UCSD-AML1 (cell line): ENCODE results near the gene ABCA5.

Source experiments
- DNase-seq: peaks from one replicate; lab custom pipeline; 2025; ENCODE audit not compliant: unreplicated experiment; lab: John Stamatoyannopoulos, UW

ABCA5 gene, protein sequence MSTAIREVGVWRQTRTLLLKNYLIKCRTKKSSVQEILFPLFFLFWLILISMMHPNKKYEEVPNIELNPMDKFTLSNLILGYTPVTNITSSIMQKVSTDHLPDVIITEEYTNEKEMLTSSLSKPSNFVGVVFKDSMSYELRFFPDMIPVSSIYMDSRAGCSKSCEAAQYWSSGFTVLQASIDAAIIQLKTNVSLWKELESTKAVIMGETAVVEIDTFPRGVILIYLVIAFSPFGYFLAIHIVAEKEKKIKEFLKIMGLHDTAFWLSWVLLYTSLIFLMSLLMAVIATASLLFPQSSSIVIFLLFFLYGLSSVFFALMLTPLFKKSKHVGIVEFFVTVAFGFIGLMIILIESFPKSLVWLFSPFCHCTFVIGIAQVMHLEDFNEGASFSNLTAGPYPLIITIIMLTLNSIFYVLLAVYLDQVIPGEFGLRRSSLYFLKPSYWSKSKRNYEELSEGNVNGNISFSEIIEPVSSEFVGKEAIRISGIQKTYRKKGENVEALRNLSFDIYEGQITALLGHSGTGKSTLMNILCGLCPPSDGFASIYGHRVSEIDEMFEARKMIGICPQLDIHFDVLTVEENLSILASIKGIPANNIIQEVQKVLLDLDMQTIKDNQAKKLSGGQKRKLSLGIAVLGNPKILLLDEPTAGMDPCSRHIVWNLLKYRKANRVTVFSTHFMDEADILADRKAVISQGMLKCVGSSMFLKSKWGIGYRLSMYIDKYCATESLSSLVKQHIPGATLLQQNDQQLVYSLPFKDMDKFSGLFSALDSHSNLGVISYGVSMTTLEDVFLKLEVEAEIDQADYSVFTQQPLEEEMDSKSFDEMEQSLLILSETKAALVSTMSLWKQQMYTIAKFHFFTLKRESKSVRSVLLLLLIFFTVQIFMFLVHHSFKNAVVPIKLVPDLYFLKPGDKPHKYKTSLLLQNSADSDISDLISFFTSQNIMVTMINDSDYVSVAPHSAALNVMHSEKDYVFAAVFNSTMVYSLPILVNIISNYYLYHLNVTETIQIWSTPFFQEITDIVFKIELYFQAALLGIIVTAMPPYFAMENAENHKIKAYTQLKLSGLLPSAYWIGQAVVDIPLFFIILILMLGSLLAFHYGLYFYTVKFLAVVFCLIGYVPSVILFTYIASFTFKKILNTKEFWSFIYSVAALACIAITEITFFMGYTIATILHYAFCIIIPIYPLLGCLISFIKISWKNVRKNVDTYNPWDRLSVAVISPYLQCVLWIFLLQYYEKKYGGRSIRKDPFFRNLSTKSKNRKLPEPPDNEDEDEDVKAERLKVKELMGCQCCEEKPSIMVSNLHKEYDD (N-terminal part only)

DNA sequence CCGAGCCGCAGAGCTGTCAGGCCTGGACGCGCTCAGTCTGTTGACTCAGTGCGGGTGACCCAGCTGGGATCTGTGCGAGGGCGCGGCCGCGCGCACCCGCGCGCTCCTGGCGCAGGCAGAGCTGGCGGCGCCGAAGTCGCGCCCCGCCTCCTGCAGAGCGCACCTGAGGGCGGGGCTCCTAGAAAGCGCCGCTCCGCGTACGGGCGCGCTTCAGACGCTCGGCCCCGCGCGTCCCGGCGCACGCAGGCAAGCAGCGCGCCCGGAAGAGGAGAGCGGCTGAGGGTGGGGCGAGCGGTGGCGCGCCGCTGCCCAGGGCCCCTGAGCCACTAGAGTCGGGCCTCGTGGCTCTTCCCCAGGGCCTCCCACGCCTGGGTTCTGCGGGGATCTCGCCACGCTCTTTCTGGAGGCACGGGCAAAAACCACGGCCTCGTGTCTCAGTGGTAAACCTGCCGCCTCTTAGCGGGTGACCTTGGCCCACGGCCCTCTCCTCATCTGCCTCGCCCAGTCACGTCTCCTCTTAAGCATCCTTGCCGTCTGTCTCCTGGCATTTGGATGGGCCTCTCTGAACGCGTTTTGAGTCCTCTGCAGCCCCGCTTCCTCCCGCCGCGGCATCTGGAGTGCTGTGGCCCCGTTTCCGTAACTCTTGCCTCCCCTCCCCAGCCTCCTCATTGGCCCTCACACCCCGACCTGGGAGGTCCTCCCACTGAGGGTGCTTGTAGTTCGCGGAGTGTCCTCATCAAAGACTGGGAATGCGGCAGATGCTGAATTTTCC lies at the start of gene ABCA5:
ABCA5 (minus strand) TSS at position 74 of the 772 bp plus-strand sequence. CDS start 12,718 bp downstream, outside the sequence.
- DNase-seq = peak; percentile 55

DNA sequence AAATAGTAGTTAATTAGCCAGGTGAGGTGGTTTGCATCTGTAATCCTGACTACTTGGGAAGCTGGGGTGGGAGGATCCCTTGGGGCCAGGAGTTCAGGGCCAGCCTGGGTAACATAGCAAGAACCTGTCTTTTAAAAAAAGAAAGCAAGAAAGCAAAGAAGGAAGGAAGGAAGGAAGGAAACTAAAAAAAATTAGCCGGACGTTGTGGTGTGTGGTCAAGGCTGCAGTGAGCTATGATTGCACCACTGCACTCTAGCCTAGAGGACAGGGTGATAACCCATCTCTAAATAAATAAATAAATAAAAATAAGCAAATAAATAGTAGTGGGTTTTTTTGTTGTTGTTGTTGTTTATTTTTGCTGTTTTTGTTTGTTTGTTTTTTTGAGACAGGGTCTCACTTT lies 48.3 kb upstream of the ABCA5 start:
- DNase-seq = peak; percentile 8

DNA sequence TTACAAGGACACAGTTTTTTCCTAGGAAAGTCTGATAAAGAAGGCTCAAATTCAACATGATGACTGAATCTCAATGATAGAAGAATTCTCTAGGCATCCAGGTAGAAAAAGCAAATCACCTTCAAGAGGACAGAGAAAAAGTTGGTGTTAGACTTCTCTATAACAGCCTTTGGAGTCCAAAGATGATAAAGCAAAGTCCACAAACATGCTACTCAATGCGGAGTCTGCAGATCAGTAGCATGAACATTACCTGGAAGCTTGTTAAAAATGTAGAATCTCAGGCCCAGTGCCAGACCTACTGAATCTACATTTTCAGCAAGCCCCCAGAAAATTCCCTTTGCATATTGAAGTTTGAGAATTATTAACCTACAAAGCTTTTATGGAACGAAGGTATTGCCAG lies 46.1 kb upstream of the ABCA5 start:
- DNase-seq = no peak

DNA sequence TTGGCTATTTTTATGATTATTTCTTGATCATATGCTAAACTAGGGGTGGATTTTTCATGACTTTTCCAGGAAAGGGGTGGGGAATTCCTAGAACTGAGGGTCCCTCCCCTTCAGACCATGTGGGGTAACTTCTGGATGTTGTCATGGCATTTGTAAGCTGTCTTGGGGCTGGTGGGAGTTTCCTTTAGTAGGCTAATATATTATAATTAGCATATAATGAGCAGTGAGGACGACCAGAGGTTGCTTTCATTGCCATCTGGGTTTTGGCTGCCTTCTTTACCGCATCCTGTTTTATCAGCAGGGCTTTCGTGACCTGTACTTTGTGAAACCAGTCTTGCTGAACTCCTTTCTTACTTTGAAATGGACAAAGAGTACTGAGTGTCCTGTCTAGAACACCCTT lies 40.4 kb upstream of the ABCA5 start:
- no peak for DNase-seq

DNA sequence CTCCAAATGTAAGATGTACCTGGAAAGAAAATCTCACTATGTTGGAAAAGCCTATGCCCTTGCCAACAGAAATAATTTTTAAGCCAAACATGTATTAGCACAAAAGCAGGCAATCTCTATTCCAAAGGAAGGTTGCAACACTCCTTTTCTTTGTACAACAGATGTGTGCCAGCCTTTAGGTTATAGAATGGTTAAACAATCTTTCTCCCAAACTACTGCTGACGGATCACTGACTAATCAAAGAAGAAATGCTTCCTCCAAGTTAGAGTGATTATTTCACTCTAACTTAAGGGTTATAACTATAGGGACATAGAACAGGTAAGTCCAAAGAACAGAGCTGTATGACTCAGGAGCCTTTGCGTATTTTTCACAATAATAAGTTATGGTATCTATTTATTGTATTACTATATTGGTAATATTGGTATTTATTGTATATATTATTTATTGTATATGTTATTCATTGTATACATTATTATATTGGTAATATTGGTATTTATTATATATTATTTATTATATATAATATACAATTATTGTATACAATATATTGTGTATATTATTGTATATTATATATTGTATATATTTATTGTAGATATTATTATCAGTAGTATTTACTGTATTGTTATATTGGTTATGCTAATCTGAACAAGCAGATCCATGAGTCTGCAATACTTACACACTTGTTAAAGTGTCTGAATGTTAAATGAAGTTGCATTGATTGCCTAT lies 36.7 kb upstream of the ABCA5 start:
- DNase-seq = no peak

DNA sequence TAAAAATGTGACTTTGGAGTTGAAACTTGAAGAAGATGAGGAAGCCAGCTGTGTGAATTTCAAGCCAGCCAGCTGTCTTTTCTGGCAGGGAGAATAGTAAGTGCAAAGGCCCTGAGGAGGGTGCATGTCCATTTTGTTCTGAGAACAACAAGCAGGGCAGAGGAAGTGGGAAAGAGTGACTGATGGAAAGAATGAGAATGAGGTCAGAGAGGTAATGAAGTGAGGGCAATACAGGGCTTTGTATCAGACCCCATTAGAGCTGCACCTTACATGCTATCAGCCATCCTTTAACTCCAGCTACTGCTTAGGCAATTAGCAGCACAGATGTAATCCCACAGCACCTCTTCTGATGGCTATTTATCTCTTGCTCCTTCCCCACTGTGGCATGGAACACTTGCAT lies 34.2 kb upstream of the ABCA5 start:
- DNase-seq = no peak

DNA sequence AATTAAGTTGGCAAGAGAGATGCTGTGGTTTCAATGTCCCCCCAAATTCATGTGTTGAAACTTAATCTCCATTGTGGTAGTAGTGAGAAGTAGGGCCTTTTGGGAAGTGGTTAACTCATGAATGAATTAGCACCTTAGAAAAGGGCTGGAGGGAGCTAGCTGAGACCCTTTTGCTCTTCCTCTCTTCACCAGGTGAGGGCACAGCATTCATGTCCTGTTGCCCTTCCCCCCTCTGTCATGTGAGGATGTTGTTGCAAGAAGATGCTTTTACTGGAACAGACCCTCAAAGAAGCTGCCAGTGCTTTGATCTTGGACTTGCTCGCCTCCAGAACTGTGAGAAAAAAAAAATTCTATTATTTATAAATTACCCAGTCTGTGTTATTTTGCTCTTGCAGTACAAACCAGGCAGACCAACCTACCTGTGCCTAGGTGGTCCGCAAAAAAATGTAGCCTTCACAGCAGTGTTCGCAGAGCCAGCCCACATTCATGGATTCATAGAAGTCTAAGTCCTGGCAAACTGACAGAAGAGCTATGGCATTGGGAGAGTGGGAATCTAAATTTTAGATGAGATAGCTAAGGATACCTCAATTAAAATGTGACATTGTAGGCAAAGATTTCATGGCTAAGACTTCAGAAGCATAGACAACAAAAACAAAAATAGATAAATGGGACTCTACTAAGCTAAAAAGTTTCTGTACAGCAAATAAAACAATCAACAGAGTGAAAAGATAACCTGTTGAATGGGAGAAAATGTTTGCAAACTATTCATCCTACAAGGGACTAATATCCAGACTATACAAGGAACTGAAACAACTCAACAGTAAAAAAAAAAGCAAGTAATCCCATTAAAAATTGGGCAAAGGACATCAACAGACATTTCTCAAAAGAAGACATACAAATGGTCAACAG lies 32.0 kb upstream of the ABCA5 start:
- DNase-seq = no peak

DNA sequence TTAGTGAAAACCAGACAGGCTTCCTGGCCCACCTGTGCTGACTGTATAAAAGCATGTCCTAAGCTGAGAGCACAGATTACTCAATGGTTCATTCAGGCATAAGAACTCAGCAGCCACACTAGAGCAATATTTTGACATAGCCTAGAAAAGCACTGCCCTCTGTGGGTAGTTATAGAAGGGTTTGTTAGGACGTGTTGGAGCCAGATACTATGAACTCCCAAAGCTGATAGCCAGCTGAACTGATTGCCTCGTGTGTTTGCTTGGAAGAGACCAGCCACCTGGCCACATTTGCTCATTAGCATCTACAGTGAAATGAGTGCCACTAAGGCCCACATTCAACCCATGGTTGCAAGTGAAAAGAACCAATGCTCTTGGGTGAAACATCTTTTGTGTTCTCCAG lies 30.8 kb upstream of the ABCA5 start:
- no peak for DNase-seq

DNA sequence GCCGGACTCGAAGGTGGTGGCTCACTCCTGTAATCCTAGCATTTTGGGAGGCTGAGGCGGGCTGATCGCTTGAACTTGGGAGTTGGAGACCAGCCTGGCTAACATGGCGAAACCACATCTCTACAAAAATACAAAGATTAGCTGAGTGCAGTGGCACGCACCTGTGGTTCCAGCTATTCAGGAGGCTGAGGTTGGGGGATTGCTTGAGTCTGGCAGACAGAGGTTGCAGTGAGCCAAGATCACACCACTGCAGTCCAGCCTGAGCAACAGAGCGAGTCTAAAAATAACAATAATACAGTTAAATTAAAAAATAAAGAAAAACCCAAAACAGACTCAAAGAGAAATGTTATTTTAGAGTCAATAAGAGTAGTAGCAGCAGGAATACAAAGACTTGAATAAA lies 29.7 kb upstream of the ABCA5 start:
- DNase-seq = no peak

DNA sequence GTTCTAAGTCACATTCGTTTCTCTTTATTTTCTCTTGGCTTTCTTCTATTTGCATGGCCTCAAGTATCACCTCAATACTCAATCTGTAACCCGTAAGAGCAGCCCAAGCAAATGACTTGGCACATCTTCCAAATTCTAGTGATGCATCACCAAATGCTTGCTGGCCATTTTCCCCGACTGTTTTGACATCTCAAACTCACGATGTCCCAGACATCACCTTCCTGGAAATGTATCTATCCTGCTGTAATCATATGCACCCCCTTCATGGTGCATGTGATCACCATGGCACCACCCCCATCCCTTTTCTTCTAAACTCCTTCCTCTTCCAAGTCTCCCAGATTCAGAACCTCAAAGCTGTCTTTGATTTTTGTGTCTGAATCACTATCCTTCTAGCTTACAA lies 24.0 kb upstream of the ABCA5 start:
- no peak for DNase-seq

DNA sequence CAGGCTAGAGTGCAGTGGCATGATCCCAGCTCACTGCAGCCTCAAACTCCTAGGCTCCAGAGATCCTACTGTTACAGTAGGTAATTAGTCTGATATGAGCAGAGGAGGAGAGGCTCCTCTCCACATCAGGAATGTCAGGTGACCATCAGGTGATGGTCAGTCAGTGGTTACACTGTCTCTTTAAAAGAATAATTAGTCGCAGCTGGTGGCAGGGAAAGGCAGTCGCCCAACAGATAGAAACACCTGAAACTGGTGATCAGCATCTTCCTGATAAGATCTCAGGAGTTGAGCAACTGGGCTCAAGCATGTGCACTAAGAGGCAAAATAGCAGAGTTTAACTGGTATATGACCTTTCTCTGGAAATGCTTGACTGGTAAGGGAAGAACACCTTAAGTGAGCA lies 21.5 kb upstream of the ABCA5 start:
- no peak for DNase-seq

DNA sequence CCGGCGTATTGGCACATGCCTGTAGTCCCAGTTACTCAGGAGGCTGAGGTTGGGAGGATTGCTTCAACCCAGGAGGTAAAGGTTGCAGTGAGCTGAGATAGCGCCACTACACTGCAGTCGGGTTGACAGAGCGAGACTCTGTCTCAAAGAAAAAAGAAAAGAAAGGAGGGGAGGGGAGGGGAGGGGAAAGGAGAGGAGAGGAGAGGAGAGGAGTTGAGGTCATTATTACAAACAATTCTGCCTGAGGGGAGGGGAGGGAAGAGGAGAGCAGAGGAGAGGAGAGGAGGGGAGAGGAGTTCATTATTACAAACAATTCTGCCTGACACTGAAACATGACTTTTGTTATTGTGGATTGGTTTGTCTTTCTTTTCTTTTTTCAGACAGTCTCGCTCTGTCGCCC lies 19.8 kb upstream of the ABCA5 start:
- no peak for DNase-seq

DNA sequence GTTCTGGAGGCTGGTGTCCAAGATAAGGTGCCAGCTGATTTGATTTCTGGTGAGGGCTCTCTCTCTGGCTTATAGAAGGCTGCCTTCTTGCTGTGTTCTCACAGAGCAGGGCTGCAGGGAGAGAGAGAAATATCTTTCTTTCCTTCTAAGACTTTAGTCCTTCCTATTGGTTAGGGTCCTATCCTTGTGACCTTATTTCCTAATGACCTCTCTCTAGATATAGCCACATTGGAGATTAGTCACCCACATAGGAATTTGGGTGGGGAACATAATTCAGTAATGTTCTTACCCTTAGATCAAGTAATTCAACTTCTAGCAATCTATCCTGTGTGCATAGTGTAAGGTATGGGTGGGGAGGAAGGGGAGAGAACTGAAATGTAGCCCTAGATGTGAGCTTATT lies 18.0 kb upstream of the ABCA5 start:
- DNase-seq = no peak

DNA sequence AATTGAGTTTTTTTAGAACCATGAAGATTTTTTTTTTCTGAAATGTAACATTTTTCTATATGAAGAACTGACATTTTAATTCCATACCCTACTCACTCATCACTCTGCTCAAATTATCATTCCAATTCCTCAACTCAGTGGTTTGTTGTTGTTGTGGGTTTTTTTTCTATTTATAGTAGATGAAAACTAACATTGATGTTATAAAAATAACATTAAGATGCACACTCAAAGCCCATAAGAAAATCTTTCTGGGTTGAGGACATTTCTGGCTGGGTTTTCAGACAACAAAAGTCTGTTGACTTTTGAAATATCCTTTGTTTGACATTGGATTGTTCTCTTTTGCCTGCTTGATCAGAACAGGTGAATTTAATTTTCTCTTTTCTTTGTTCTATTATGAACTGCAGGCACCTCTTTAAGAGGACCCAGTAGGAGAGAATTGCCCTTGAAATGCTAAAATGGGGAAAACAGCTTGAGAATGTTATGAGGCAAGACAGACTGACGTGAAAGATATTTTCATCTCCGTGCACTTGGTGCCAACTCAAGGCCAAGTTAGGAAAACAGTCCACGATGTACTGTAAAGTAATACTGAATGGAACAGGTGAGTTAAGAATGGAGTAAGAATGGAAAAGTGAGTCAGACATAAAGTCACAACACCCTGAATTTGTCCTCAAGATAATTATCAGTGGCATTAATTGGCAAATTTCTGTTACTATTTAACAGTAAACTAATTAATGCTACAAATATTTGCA lies 16.1 kb upstream of the ABCA5 start:
- DNase-seq = no peak

DNA sequence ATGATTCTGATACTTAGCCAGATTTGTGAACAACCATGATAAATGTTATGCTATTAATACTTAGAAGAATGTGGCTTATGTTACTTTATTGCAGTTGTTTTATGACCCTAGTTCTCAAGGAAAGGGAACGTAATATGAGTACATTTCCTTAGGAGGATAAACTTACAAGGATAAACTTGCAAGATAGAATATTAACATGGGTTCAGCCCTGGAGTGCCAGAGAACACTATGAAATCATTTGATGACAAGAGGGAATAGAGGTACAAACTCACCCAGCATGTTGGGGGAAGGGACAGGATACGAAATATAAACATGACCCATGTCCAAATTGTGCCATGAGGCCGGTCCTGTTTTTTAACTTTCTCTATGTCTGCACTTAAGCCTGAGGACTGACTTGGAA lies 13.0 kb upstream of the ABCA5 start:
- no peak for DNase-seq

DNA sequence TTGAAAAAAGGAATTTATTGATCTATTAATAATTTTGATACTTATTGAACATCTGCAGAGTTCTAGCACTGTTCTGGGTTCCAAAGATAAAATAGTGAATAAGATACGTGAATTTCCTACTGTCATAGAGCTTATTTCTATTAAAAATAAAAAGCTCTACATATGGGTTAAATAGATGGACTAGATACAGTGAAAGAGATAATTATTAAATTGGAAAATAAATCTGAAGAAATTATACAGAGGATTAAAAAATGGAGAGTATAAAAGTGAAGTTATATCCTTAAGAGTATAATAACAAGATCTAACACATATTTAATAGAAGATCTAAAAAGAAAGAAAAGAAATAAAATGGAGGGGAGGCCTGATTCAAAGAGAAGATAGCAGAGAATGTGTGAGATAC lies 10.1 kb upstream of the ABCA5 start:
- DNase-seq = no peak

DNA sequence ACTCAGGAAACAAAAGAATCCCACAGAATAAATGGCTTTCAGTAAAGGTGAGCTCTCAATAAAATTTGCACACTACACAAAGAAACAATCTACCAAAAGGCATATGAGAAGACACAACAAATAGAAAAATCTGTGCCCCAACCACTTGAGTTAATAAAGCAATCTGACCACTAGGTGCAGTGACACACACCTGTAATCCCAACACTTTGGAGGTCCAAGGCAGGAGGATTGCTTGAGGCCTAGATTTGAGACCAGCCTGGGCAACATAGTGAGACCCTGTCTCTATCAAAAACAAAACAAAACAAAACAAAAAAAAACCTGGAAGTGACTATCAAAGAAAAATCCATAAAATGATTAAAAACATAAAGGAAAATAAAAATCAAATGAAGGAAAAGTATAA lies 9.6 kb upstream of the ABCA5 start:
- no peak for DNase-seq

DNA sequence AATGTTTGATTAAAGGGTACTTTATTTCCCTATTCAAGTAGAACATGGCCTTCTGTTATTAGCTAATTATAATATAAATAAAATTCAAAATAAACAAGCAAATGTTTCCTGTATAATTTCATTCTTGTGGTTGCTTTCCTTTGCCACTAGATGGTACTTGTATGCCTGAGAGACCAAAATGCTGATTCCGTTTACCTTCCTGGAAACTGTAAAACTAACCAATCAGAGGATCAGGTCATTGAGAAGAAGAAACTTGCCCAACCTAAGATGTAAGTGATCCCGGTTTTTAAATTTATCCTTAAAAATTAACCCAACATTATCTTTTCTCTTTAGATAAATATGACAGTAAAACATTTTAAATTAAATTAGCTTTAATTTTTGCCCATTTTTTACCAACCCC lies 8.1 kb upstream of the ABCA5 start:
- DNase-seq = no peak
